Heart left ventricle (tissue), 13 donors: ENCODE results near the gene TMEM169.

ENCODE experiments used
- POLR2A ChIP-seq, 2 donors: fragments of 450-650 bp; IDR thresholded peaks; one replicate each; pipeline ENCODE4 v1.6.1; 2017; ENCODE audit warnings: antibody characterized with exemption in 2 of 2, mild to moderate bottlenecking in 2 of 2, moderate library complexity in 2 of 2
- TF ChIP-seq, protein P1 (sequence below), 12 donors: fragments of 200-600 bp; sonication (generic) in 4 of 12; IDR thresholded peaks; one replicate each; pipeline versions ENCODE4 v1.5.0 to v1.8.0; 2018 to 2022; ENCODE audit warnings: antibody characterized with exemption in 12 of 12, mild to moderate bottlenecking in 5 of 12
- donor health status: ischemic (EF 13 %, LVEDD 7.1; RV severe dilation, severe dysfunction).
- donor health status: DM: no; HTN: yes; CAD: no.
- donor health status: DM: no; HTN: no; CAD: no.
- donor health status: ischemic (EF 25% LVEDD 6.9; RV normal size, moderate dysfunction).
- donor health status: ischemic (EF 25% LVEDD 5.7; RV mildly dilated, moderate dysfunction).
- donor health status: ischemic (EF 35%, LVEDD 5.7; RV mildly dilated, moderate dysfunction).
- donor health status: nonischemic (EF 11% LVEDD 7.7; RV severe dilation, severe dysfunction).
- donor health status: DM: yes; HTN: yes; CAD: no.
- donor health status: PGD.
- donor health status: ischemic (EF 29% LVEDD 5.4; RV normal size, mild dysfunction).
- donor health status: nonischemic (EF 23%, LVEDD 6.1; RV moderate dilation, normal function).

GRCh38 chr2:216130346-216130971, 48.7 kb downstream of the TMEM169 start:
- TF ChIP-seq, protein P1, sequence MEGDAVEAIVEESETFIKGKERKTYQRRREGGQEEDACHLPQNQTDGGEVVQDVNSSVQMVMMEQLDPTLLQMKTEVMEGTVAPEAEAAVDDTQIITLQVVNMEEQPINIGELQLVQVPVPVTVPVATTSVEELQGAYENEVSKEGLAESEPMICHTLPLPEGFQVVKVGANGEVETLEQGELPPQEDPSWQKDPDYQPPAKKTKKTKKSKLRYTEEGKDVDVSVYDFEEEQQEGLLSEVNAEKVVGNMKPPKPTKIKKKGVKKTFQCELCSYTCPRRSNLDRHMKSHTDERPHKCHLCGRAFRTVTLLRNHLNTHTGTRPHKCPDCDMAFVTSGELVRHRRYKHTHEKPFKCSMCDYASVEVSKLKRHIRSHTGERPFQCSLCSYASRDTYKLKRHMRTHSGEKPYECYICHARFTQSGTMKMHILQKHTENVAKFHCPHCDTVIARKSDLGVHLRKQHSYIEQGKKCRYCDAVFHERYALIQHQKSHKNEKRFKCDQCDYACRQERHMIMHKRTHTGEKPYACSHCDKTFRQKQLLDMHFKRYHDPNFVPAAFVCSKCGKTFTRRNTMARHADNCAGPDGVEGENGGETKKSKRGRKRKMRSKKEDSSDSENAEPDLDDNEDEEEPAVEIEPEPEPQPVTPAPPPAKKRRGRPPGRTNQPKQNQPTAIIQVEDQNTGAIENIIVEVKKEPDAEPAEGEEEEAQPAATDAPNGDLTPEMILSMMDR (IDR thresholded peaks at IDR 0.05), result no peak
- TF ChIP-seq POLR2A (IDR thresholded peaks at IDR 0.05), result no peak
